GM21576 (cell line): ENCODE results near the gene SKOR1.

Experiments used
- ATAC-seq: cut with Tn5 transposase; IDR thresholded peaks from one replicate; pipeline ENCODE4 v1.9.1; 2021; ENCODE audit warnings: mild to moderate bottlenecking, moderate library complexity; ENCODE audit not compliant: unreplicated experiment

SKOR1 gene

GRCh38 chr15:67850994-67851571, 25.8 kb downstream of the SKOR1 start:
- ATAC-seq: no peak

GRCh38 chr15:67852418-67852817, 27.1 kb downstream of the SKOR1 start:
- no peak for ATAC-seq

DNA sequence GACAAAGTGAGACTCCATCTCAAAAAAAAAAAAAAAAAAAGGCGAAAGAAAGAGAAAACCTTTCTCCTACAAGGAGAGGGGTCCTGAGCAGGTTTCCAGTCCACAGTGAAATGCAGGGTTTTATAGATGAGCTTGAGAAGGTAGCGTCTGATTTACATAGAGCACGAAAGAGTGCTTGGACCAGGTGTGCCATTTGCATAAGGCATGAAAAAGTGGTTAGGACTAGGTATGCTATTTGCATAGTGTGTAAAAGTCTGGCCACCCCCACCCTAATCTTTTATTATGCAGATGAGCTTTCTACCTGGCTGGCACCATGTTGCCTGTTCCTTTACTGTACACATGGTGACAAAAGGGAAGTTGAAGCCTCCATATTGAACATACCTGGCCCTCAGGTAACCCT, 28.1 kb downstream of the SKOR1 start:
- no peak for ATAC-seq

DNA sequence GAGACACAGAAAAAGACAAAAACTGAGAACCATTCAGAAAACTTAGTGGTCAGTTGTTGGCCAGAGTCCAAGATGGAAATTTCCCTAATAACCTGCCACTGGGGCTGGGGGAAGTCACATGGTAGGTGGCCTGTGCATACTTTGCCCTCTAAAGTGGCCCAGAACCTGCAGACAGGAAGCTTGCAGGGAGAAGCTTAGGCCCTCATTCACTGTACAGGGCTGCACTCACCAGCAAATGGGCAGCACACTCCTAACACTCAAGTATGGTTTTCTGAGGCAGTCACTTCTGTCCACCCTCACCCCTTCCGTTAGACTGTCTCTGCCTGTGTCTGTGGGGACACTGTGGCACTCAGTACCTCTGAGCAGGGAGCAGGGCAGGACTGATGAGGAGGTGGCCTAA, 29.0 kb downstream of the SKOR1 start:
- no peak for ATAC-seq

DNA sequence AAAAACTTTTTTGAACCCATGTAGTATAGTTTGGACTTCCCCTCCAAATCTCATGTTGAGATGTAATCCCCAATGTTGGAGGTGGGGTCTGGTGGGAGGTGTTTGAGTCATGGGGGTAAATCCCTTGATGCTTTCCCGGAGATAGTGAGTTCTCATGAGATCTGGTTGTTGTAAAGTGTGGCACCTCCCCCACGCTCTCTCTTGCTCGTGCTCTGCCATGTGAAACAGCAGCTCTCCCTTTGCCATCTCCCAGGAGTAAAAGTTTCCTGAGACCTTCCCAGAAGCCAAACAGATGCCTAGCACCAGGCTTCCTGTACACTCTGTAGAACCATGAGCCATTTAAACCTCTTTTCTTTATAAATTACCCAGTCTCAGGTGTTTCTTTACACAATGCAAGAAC, 30.5 kb downstream of the SKOR1 start:
- no peak for ATAC-seq

GRCh38 chr15:67857220-67857619, 31.9 kb downstream of the SKOR1 start:
- no peak for ATAC-seq

- no peak for ATAC-seq
Observed at GRCh38 chr15:67859331-67859946, 34.1 kb downstream of the SKOR1 start.

- ATAC-seq: no peak
Observed at GRCh38 chr15:67861983-67862382, 36.7 kb downstream of the SKOR1 start.

GRCh38 chr15:67862750-67863441, 37.6 kb downstream of the SKOR1 start:
- ATAC-seq: peak; percentile 34

DNA sequence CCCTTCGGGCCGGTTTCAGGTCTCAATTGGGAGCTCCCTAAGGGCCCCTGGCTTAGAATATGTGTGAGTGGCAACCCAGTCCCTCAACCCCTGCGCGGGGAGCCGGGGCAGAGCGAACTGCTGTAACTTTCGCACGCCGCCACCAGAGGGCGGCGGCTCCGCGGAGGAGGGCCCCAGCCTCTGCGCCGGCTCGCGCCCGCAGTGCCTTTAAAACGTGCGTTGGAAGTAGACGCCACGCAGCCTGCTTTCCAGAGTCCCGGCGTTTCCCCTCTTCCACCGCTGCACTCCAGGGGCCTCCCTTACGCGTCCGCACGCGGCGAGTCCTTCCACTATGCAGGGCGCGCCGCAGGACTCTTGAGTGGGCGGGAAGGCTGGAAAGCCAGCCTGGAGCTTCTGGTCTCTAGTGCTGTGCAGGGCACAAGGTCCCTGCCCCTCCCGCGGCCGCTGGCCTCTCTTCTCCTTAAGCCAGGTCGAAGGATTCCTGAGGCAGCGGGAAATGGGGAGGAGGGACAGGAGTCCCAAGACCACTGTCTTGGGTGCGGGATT, 38.2 kb downstream of the SKOR1 start:
- peak; percentile 78 for ATAC-seq

GRCh38 chr15:67865331-67865730, 40.0 kb downstream of the SKOR1 start:
- ATAC-seq: no peak

DNA sequence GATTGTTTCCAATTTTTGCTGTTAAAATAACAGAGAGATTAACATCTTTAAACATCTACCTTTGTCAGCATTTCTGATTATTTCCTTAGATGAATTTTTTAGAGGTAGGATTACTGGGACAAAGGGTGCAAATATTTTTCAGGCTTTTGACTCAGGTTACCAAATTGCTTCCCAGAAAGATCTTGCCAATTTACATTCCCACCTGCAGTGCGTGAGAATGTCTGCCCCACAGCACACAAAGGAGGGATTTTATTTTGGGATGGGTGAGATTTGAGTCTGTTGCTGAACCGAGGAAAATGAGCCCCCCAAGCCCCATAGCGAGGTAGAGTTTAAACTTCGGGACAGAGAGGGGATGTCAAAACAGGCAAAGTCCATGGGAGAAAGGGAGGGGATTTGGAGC, 40.5 kb downstream of the SKOR1 start:
- ATAC-seq: no peak

DNA sequence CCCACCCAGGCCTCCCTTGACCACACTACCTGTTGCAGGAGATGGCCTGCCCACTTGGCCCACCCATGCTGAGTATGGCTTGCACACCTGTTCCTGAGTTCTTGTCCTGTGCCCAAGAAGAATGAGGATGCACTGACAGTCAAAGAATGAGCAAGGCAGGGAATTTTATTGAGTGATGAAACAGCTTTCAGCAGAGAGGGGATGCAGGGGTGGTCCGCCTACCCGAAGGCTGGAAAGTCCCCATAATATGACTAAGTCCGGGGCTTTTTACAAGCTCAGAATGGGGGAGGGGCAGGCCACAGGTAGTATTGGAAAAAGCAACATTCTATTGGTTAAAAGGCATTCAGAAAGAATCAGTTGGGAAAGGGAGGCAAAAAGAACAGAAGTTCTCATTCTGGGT, 44.4 kb downstream of the SKOR1 start:
- no peak for ATAC-seq

DNA sequence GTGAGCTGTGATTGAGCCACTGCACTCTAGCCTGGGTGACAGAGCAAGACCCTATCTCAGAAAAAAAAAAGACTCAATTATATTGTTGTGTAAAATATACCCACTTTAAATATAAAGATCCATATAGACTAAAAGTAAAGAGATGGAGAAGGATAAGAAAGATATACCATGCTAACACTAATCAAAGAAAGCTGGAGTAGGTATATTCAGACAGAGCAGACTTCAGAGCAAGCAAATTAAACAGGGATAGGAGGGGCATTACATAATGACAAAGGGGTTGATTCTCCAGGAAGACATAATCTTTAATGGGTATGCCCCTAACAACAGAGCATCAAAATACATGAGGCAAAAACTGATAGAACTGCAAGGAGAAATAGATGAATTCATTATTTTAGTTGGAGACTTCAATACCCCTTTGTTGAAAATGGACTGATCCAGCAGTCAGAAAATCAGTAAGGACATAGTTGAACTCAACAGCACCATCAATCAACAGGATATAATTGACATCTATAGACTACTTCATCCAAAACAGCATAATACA, 45.6 kb downstream of the SKOR1 start:
- no peak for ATAC-seq

GRCh38 chr15:67873777-67874176, 48.5 kb downstream of the SKOR1 start:
- ATAC-seq: no peak

DNA sequence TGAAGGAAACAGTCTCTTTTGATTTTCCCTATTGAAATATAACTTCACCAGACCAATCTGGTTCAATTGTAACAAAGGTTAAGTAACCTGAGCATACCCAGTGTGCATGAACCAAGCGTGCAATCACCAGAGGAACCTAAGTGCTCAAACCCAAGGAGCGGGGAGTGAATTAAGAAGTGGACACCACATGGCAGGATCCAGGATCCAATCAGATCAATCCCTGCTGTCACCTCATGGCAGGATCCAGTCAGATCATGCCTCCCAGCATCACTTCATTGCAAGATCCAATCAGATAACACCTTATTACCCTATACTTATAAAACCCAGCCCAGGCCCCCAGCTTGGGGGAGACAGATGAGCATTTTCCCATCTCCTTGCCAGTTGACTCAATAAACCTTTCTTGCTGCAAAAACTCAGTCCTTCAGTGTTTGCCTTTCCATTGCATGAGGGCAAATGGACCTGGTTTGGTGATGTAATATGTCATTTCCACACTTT, 53.5 kb downstream of the SKOR1 start:
- ATAC-seq: no peak

GRCh38 chr15:67879440-67880129, 54.3 kb downstream of the SKOR1 start:
- no peak for ATAC-seq

GRCh38 chr15:67880651-67881182, 55.4 kb downstream of the SKOR1 start:
- ATAC-seq: no peak

DNA sequence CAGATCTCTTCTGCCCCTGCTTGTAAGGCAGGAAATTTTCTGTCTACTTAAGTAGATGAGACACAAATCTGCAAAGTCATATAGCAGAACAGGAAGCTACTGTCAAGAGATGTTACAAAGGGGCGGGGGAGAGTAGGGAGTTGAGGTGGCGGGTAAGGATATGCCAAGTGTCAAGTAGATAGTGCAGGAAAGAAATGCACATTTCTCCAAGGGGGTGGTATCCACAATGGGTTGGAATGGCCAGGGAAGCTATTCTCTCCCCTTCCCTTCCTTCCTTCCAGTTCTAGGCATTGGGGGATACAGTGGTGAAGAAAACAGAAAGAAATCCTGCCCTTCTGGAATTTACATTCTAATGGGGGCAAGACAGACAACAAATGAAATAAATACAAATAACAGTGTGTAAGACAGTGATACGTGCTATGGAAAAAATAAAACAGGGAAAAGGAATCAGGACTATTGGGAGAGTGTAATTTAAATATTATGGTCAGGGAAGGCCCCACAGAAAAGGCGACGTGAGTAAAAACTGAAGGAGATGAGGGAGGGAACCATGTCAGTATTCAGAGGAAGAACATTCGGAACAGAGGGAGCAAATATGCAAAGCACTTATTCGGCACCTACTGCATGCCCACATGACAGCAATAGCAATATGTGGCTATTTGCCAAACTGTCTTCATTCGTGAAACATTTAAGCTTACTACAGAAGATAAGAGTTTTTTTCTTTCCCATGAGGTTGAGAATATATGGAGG, 57.4 kb downstream of the SKOR1 start:
- no peak for ATAC-seq

- no peak for ATAC-seq
Observed at GRCh38 chr15:67883234-67883773, 58.0 kb downstream of the SKOR1 start.
